Cortex of kidney (tissue), 1 donor: ENCODE measurements around the gene MSH5.
"Not testable (repeated sequence)": the region's sequence is repeated elsewhere in the genome, so short reads cannot be mapped to it uniquely, and the experiment has no call there.

Experiments
- DNase-seq: peaks from one replicate; lab custom pipeline; 2025; lab: John Stamatoyannopoulos, UW

The MSH5 gene

GRCh38 chr6:31778999-31779885, 39.4 kb downstream of the MSH5 start:
- DNase-seq: no peak

GRCh38 chr6:31779908-31780307, 40.1 kb downstream of the MSH5 start:
- no peak for DNase-seq

GRCh38 chr6:31780507-31781243, 40.9 kb downstream of the MSH5 start:
- no peak for DNase-seq

- no peak for DNase-seq
Observed at GRCh38 chr6:31781244-31782125, 41.7 kb downstream of the MSH5 start.

- DNase-seq: no peak
Observed at GRCh38 chr6:31782126-31782855, 42.5 kb downstream of the MSH5 start.

- no peak for DNase-seq
Observed at GRCh38 chr6:31784098-31784925, 44.5 kb downstream of the MSH5 start.

GRCh38 chr6:31785475-31785874, 45.7 kb downstream of the MSH5 start:
- no peak for DNase-seq

GRCh38 chr6:31791324-31792089, 51.7 kb downstream of the MSH5 start:
- no peak for DNase-seq

- DNase-seq: no peak
Observed at GRCh38 chr6:31792090-31792374, 52.2 kb downstream of the MSH5 start.

- no peak for DNase-seq
Observed at GRCh38 chr6:31792761-31793171, 53.0 kb downstream of the MSH5 start.

- DNase-seq: not testable (repeated sequence)
Observed at GRCh38 chr6:31793927-31794245, 54.1 kb downstream of the MSH5 start.

- DNase-seq: no peak
Observed at GRCh38 chr6:31794294-31794865, 54.6 kb downstream of the MSH5 start.

GRCh38 chr6:31794866-31795615, 55.2 kb downstream of the MSH5 start:
- DNase-seq: no peak

- DNase-seq: no peak
Observed at GRCh38 chr6:31795616-31796298, 56.0 kb downstream of the MSH5 start, which contains the start of gene VARS1. Gene VARS1, minus strand, starts transcription at chr6:31795752. Its CDS starts 535 bp downstream, at chr6:31795217.

- DNase-seq: no peak
Observed at GRCh38 chr6:31796993-31797385, 57.2 kb downstream of the MSH5 start.

- DNase-seq: no peak
Observed at GRCh38 chr6:31797588-31797987, 57.8 kb downstream of the MSH5 start.

- no peak for DNase-seq
Observed at GRCh38 chr6:31799781-31800180, 60.0 kb downstream of the MSH5 start.
